ENCODE results near the gene DENND5A.
A peak's percentile ranks its signal among the peaks of the same experiment; 100 is the strongest.

GRCh38 chr11:9137293-9138132 is 127.6 kb downstream of the DENND5A start:
- peak; percentile 90 to 97 (median 96) for TF ChIP-seq CTCF (IDR thresholded peaks at IDR 0.05)
- peak in 2 of 3 donors; percentile 20 to 24 for TF ChIP-seq POLR2A (IDR thresholded peaks at IDR 0.05)

Data from body of pancreas (tissue), 4 donors.